HG02610 (cell line): ENCODE results near the gene CAPN12.

Source experiments
- ATAC-seq: cut with Tn5 transposase; IDR thresholded peaks from one replicate; pipeline ENCODE4 v1.9.1; 2021; ENCODE audit warnings: mild to moderate bottlenecking, moderate library complexity; ENCODE audit not compliant: unreplicated experiment

Gene CAPN12

DNA sequence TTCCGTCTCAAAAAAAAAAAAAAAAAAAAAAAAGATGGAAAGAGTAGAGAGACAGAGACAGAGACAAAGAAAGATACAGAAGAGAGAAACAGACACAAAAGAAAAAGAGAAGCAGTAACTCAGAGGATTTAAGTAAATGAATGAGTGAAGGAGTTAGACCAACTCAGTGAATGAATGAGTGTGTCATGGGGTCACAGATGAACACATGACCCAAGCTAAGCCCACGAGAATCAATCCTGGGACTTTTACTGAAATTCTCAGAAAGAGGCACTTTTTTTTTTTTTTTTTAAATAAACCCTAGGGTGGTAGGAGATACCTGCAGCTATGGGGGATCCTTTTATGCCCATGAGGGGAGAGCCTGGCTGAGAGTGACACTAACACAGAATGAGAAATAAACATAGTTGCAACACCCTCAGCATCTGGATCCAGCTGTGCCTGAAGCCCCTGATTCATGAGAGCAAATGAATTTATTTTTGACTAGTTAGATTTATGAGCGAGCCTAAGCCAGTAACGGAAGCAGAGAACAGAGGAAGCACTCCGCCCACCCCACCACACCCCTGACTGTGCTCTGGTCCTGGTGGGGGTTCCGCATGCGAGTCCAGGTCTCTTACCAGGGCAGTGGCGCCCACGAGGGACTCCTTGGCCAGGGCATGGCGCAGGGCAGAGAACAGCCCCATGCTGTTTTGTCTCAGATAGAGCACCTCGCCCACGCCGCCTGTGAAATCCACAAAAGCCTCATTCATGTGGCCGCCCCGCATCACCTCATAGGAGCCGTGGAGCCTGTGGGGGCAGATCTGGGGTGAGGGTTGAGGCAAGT is 4.6 kb downstream of the CAPN12 start:
- no peak for ATAC-seq

DNA sequence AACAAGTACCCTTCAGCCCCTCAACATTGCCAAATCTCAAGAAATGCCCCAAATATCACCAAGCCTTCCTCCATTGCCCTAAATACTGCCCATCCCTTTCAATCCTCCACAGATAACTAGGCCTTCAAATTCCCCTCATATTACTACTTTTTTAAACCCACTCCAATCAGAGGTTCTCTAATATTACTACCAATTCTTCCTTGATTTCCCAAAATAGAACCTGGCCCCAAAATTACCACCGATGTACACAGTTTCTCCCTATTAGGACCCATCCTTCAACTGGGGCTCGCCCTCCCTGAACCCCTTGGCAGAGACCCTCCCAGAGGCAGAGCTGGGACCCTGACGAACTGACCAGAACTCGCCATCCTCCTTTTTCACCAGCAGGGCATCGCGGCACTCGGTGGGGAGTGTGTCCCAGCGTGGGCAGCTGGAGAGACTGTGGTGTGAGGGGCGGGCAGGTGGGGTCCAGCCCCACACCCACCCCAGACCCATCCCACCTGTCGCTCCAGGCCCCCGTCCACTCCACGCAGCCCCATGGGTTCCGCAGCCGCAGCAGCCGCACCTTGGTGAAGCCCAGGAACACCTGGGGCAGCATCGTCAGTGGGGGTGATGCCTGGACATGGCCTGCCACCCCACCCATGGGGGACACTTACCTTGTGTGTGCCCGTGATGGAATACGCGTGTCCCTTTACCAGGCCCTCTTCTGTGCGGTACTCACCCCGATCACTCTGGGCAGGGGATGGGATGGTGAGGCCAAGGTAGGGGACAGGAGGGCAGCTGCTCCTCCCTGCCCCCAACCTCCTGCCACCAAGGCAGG is 6.1 kb downstream of the CAPN12 start:
- ATAC-seq, result no peak

DNA sequence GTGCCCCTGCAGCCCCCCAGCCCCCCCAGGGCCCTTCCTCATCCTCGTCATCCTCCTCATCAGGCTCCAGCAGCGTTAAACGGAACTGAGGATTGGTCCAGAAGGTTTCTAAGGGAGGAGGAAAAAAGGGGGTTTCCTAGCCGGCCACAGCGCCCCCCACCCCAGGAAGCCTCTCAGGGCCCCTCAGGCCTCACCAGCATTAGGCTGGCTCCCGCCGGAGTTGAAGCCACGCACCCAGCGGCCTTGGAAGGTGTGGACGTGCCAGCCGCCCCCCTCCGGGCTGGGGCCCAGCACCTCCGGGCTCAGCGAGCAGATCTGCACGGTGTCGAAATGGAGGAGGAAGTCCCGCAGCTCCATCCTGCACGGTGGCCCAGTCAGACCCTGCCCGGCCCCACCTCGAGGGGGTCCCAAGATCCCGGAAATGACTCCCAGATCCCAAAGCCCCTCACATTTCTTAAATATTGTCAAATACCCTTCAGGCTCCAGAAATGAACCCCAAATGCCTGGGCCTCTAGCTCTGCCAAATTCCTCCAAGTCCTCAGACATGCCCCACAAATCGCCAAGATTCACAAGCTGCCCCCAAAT is 6.9 kb downstream of the CAPN12 start:
- ATAC-seq, result no peak

DNA sequence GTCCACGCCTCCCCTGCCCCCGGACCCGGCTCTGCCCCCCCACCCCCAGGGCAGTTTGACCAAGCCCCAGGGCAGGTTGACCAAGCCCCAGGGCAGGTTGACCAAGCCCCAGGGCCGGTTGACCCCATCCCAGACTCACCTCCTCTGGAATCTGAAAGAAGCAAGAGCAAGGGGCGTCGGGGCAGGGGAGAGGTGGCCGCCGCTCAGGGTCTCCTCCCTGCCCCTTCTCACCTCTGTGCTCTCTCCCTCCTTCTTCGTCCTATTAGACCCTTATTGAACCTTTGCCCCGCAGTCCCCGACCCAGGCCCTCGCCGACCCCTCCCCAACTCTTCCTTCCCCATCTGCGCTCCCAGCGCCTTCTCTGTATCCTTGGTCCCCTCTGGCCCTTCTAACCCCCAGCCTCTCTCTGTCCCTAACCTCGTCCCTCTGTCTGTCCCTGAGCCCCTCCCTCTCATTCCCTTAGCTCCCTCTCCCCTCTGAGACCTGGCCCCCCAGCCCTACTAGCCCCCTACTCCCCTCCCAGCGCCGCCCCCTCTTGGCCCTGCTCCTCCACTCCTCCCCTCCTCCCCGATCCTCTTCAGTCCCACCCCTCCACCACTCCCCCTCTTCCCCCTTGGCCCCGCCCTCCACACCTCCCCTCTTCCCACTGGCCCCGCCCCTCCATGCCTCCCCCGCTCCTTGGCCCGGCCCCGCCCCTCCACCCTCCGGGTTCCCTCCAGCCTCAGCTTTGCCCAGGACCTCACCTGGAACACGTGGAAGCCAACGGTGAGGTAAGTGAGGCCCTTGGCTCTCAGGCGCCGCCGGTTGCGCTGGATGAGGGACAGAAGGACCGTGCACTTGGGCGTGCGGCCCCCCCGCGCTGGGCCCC is 7.6 kb downstream of the CAPN12 start:
- ATAC-seq, result no peak

DNA sequence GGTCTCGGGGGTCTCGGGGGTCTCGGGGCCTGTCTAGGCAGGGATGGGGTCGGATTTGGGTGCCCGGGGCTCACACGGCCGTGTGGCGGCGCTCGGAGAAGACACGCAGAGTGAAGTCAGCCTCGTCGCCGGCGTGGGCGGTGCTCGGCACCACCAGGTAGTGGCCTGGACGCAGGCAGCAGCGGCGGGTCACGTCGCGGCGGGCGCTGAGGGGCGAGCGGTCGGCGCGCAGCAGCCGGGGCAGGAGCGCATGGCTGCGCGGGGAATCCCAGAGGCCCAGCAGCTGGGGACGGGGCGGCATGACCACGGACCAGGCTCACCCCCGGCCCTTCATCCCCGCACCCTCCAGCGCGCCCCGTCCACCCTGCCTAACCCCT is 8.2 kb downstream of the CAPN12 start:
- ATAC-seq, result no peak

DNA sequence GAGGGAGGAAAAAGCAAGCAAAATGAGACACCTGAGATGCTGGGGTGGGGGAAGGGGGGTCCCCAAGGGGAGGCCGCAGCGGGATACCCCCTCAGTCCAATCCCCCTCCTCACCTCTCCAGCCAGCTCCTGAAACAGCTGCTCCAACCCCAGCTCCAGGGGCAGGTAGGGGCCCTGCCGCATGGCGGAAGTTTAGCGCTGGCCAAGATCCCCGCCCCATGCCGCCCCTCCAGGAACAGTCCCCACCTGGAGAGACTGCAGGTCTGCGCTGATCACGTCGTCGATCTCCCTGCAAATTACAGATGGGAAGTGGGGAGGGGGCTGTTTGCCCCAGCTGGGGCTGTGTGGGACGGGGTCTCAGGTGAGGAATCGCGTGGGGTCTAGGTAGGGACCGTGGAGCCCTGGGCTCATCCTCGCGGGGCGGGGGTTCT is 9.0 kb downstream of the CAPN12 start:
- ATAC-seq, result no peak

DNA sequence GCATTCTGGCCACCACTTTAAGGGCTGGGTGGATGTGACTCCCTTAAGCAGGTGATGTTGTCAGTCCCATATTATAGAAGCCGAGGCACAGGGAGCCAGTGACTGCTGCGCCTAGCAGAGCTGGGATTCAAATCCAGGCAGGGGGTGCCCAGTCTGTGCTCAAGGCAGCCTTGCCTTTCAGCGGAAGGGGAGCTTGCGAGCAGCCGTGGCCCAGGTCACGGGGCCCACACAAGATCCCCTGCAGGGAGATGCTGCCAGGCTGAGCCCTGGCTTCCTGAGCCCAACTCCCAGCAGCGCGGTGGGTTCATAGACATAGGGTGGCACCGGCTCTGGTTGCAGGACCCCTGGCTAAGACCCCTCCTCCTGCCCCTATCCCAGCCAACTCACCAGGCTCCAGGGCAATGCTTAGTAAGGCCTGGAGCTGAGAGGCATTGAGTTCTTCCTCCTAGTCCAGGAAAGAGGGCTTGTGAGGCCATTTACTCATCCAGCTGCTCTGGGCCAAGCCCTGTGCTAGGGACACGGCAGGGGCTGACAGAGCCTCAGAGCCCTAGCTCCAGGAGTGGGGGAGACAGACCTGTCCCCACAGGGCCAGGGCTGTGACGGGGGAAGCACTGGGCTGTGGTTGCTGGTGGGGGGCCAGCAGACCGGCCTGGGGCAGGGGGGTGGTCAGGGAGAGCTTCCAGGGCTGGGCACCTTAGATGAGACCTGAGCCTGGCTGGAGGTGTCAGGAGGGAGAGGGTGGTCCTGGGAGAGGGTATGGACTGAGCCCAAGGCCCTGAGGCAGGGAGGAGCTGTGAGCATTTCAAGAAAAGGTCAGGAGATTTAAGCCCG is 9.6 kb downstream of the CAPN12 start:
- ATAC-seq, result no peak

DNA sequence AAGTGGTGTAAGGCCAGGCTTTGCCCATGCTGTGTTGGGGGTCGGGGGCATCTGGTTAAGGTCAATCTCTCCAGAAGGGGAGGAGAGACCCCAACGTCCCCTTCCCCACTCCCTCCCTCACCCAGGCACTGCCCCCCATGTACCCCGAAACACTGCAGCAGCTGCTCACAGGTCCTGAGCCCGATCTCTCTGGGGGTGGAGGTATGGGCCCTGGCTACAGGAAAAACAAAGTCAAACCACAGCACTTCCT is 10.2 kb downstream of the CAPN12 start:
- ATAC-seq, result no peak

DNA sequence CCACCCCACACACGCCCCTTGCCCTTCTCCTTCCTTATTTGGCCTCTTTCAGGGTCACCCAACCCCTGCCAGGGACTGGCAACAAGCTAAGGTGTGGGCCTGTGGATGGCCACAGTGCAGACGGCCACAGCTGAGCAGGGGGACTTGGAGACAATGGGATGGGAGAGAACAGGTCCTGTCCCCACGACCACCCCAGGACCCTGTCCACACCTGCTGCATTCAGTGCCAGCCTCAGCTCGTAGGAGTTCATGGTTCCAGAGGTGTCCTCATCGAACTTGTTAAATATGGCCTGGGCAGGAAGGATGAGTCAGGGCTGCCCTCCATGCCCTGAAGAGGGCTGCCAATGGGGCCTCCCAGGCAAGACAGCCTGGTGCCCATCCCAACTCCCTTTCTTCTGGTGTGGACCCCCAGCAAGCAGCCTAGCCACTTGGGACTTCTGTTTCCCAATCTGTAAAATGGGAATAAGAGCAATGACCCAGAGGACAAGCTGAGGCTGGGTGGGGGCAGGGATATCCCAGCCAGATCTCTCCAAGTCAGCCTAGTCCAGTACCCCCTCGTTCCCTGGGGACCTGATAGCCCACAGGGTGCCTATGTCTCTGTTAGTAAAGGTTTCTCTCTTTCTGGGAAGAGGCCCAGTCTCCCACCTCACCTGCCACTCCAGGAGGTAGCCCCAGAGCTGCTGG is 10.6 kb downstream of the CAPN12 start:
- no peak for ATAC-seq

DNA sequence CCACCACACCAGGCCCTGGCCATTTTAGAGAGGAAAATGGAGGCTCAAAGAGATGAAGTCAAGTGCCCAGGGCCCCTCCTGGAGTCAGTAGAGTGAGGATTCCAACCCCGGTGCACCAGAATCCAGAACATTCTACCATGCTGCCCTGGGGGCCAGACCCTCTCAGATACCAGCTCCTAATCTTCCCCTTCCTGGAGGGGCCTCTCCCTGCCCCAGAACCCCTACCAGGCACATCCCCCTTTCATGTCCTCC is 11.1 kb downstream of the CAPN12 start:
- no peak for ATAC-seq

DNA sequence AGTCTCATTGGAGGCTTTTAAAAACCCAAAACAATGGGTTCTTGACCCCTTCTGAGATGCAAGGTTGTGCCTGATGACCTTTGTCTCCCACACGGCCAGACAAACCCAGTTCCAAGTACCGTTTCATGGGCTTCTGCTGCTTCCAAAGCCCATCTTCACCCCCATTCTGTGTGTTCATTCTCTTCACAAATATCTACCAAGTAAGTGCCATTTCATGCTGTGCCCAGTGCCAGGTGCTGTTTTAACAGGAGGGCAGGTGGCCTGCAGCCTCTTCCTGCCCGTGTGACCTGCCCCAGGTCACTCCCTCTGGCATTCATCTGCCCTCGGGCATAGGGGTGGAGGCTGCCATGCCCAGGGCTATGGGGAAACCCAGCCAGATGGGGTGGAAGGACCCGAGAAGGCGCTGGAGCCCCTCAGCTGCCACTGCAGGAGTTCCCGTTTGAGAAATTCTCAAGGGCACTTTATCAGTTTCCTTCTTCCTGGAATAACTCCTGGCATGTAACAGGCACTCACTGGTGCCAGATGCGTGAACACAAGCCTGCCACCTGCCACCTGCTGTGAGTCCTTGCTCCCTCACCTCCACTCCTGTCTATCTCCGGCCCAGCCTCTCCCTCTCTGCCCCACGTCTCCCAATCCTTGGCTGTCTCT is 12.5 kb downstream of the CAPN12 start:
- no peak for ATAC-seq

DNA sequence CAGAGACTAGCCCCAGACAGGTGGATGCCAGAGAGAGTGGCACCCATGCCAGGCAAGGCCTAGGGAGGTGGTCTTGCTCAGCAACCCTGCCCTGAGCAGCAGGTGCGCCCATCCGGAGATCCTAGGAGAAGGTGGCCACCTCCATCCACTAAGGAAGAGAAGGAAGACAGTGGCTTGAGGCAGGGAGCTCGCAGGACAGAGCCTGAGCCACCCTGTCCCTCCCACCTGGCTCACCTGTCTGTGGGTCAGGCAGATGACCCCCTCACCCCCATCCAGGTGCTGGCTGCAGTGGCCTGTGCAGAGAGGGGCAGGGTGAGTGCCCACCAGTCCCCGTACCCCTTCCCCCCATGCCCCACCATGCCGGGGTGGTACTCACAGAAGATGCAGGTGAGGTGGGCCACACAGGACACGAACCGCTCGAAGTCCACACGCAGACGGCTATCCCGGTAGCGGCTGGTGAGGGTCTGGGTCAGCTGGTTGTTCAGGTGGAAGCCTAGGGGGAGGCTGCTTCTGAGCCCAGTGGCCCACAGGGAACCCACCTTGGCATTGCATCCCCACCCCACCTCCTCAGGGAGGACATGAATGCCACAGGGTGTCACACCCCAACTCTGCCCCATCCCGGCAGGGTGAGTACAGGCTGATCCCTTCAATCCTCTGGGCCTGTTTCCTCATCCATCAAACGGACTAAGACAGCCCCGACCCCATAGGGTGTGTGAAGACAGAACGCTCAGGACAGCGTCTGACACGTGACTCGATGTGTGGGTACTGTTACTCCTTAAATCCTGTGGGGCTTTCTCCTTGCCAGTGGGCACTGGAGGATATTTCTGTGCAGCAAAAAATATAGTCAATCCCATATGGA is 13.3 kb downstream of the CAPN12 start:
- no peak for ATAC-seq

DNA sequence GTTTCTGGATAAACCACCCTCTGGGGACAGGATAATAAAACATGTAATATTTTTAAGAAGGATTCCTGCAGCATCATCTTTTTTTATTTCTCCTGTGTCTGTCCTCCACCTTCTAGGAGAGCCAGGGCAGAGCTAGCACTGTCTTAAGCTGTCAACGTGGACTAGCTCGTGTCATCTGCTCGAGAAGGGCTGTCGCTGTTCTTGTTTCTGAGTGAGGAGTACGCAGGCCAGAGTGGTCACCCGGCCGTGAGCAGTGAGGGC is 13.9 kb downstream of the CAPN12 start:
- ATAC-seq, result no peak

DNA sequence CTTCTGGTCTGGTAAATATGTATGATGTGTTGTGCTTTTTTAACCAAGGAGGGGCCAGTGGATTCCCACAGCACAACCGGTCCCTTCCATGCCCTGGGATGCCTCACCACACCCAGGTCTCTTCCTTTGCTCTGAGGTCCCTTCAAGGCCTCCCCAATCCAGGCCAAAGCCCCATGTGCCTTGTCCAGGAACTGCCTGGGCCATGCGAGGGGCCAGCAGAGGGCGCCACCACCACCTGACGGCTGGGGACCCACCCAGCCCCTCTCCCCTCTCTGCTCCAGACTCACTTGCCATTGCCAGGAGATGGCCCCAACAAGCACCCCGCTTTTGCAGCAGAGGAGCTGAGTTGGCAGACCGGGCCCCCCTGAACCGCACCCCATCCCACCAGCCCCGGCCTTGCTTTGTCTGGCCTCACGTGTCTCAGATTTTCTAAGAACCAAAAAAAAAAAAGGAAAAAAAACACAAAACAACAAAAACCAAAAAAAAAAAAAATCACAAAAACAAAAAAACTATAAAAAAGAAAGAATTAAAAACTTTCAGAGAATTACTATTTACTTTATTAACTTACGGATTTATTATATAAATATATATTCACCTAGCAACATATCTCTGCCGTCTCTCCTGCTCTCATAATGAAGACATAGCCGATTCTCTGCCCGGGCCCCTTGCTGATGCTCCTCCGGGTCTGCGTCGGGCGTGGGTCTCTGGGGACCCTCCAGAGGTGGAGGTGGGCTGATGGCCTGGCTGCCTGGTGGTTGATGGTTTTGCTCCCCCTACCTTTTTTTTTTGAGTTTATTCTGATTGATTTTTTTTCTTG is 14.4 kb downstream of the CAPN12 start:
- no peak for ATAC-seq

DNA sequence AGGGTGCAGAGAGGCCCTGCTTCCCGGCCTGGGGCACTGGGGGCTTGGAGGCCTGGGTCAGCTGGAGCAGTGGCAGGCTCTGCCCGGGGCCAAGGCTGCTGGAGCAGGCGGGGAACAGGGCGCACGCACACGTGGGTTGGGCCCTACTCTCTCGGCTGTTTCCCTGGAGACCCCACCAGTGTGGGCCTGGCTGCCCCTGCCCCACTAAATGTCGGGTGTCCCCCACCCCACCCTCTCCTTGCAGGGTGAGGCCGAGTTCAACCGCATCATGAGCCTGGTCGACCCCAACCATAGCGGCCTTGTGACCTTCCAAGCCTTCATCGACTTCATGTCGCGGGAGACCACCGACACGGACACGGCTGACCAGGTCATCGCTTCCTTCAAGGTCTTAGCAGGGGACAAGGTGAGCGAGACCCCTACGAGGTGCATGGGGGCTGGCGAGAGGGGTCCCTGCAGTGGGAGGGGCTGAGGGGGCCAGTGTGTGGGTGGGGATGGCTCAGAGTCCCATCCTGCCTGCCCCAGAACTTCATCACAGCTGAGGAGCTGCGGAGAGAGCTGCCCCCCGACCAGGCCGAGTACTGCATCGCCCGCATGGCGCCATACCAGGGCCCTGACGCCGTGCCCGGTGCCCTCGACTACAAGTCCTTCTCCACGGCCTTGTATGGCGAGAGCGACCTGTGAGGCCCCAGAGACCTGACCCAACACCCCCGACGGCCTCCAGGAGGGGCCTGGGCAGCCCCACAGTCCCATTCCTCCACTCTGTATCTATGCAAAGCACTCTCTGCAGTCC is 15.3 kb downstream of the CAPN12 start:
- no peak for ATAC-seq

DNA sequence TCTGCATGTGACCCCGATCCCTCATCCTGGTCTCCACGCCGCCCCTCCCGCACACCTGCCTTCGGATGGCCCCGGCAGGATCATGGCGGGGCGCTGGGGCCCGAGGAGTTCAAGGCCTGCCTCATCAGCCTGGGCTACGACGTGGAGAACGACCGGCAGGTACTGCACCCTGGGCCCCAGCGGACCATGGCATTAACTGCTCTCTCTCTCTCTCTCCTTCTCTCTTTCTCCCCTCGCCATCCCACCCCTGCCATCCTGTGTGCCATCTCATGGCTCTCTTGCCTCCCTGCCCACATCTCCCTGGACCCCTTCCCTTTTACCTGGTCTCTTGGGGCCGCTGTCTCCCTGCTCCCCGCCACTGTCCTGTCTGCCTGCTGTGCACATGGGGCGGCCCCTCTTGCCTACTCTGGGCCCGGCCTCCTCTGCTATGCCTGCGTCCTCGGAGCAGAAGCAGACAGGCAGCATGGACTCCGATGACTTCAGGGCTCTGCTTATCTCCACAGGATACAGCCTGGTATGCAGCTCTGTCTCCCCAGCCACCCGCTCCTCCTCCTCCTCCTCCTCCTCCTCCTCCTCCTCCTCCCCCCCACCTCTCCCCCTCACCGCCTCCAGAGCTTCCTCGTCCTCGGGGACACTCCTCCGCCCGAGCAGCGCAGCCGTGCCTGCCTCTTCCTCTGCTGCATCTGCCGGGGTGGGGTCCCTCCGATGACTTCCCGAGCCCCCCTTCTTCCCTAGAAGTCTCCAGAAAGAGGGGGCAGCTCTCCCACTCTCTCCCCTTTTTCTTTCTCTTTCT is 16.2 kb downstream of the CAPN12 start:
- ATAC-seq, result no peak
